GM23338 (cell line): Measurements from ENCODE around the gene TRAF1. TPM values are rescaled to one million over a fixed set of nuclear protein-coding genes. Genes with fewer than 3 reads are reported as not detected.
A peak's percentile ranks its signal among the peaks of the same experiment; 100 is the strongest.

Source experiments
- ATAC-seq: fragments of 200-7000 bp; cut with Tn5 transposase; 3 replicates; pipeline ENCODE4 v1.9.1; 2020
- DNase-seq: peaks from one replicate; pipeline ENCODE4 v3.0.0-alpha.2; 2015; ENCODE audit warnings: low spot score
- H2AFZ ChIP-seq: fragments of 200-600 bp; sonication (generic); 2 replicates; pipeline ENCODE4 v1.8.0; 2016; ENCODE audit warnings: antibody characterized with exemption, mild to moderate bottlenecking, moderate library complexity
- H3F3A ChIP-seq: fragments of 200-600 bp; sonication (generic); replicated peaks from 2 replicates; pipeline ENCODE4 v1.8.0; 2017; ENCODE audit warnings: antibody characterized with exemption, mixed run types, low read depth
- H3K27ac ChIP-seq: fragments of 200-600 bp; sonication (generic); 2 replicates; pipeline ENCODE4 v1.6.1; 2016; ENCODE audit warnings: low read depth
- H3K27me3 ChIP-seq: fragments of 200-600 bp; sonication (generic); 2 replicates; pipeline ENCODE4 v1.8.0; 2016; ENCODE audit warnings: mild to moderate bottlenecking, mixed run types, moderate library complexity; ENCODE audit not compliant: insufficient read depth
- H3K36me3 ChIP-seq: fragments of 200-600 bp; sonication (generic); 2 replicates; pipeline ENCODE4 v1.8.0; 2016; ENCODE audit warnings: mild to moderate bottlenecking; ENCODE audit not compliant: insufficient read depth
- H3K4me1 ChIP-seq: fragments of 200-600 bp; sonication (generic); 2 replicates; pipeline ENCODE4 v1.8.0; 2016; ENCODE audit warnings: mild to moderate bottlenecking, moderate library complexity; ENCODE audit not compliant: insufficient read depth
- H3K4me2 ChIP-seq: fragments of 200-600 bp; sonication (generic); 2 replicates; pipeline ENCODE4 v1.7.1; 2017; ENCODE audit warnings: mixed run types
- H3K4me3 ChIP-seq: fragments of 200-600 bp; sonication (generic); 2 replicates; pipeline ENCODE4 v1.6.1; 2016; ENCODE audit warnings: mixed run types
- H3K79me2 ChIP-seq: fragments of 200-600 bp; sonication (generic); replicated peaks from 2 replicates; pipeline ENCODE4 v1.8.0; 2017; ENCODE audit warnings: mild to moderate bottlenecking; ENCODE audit not compliant: insufficient read depth
- H3K9me2 ChIP-seq: fragments of 200-600 bp; sonication (generic); 2 replicates; pipeline ENCODE4 v1.8.0; 2017; ENCODE audit not compliant: insufficient read depth
- H4K20me1 ChIP-seq: fragments of 200-600 bp; sonication (generic); replicated peaks from 2 replicates; pipeline ENCODE4 v1.8.0; 2017; ENCODE audit warnings: mild to moderate bottlenecking; ENCODE audit not compliant: insufficient read depth
- H3K27ac Mint-ChIP-seq: 2 replicates; pipeline ENCODE4 v1.8.0; 2020; ENCODE audit warnings: inconsistent platforms, mild to moderate bottlenecking, moderate library complexity, mixed read lengths
- H3K27me3 Mint-ChIP-seq: 3 replicates; pipeline ENCODE4 v1.8.0; 2022; ENCODE audit warnings: low read depth, mild to moderate bottlenecking, moderate library complexity, mixed read lengths, inconsistent platforms; ENCODE audit not compliant: insufficient read depth, poor library complexity
- H3K36me3 Mint-ChIP-seq: 3 replicates; pipeline ENCODE4 v1.8.0; 2021; ENCODE audit warnings: low read depth, mild to moderate bottlenecking, inconsistent platforms, moderate library complexity, mixed read lengths
- H3K4me1 Mint-ChIP-seq: 3 replicates; pipeline ENCODE4 v1.8.0; 2020; ENCODE audit warnings: mild to moderate bottlenecking, inconsistent platforms, mixed read lengths
- H3K4me3 Mint-ChIP-seq: 3 replicates; pipeline ENCODE4 v1.8.0; 2021; ENCODE audit warnings: moderate library complexity, mild to moderate bottlenecking, inconsistent platforms, mixed read lengths
- H3K9me3 Mint-ChIP-seq: 3 replicates; pipeline ENCODE4 v1.8.0; 2020; ENCODE audit warnings: moderate library complexity, mild to moderate bottlenecking, inconsistent platforms, mixed read lengths
- CREB1 ChIP-seq: fragments of 250-450 bp; sonication (Bioruptor Pico); IDR thresholded peaks from 2 replicates; pipeline ENCODE4 v1.5.0; 2020; ENCODE audit warnings: low read depth, mild to moderate bottlenecking, moderate library complexity
- EZH2 ChIP-seq: fragments of 200-600 bp; sonication (generic); IDR thresholded peaks from one replicate; pipeline ENCODE4 v1.8.0; 2017; ENCODE audit warnings: antibody characterized with exemption, mild to moderate bottlenecking, low read depth; ENCODE audit not compliant: unreplicated experiment
- EZH2phosphoT487 ChIP-seq: fragments of 200-600 bp; sonication (generic); IDR thresholded peaks from one replicate; pipeline ENCODE4 v1.8.1; 2018; ENCODE audit warnings: antibody characterized with exemption; ENCODE audit not compliant: unreplicated experiment
- JUNB ChIP-seq: IDR thresholded peaks from one replicate; pipeline ENCODE4 v1.6.1; 2016; ENCODE audit warnings: antibody characterized with exemption; ENCODE audit not compliant: unreplicated experiment
- NANOG ChIP-seq: IDR thresholded peaks from 2 replicates; pipeline ENCODE4 v1.6.1; 2016; ENCODE audit warnings: antibody characterized with exemption, borderline replicate concordance
- POLR2AphosphoS5 ChIP-seq: IDR thresholded peaks from 2 replicates; pipeline ENCODE4 v1.6.1; 2016; ENCODE audit warnings: antibody characterized with exemption, low read depth
- STAT1 ChIP-seq: IDR thresholded peaks from one replicate; pipeline ENCODE4 v1.6.1; 2016; ENCODE audit warnings: antibody characterized with exemption; ENCODE audit not compliant: unreplicated experiment
- ZNF114 ChIP-seq: fragments of 250-450 bp; sonication (Bioruptor Pico); IDR thresholded peaks from 2 replicates; pipeline ENCODE4 v1.5.0; 2020; ENCODE audit warnings: mild to moderate bottlenecking, moderate library complexity
- ZNF331 ChIP-seq: fragments of 250-450 bp; sonication (Bioruptor Pico); IDR thresholded peaks from 2 replicates; pipeline ENCODE4 v1.5.0; 2020; ENCODE audit warnings: low read depth, mild to moderate bottlenecking, moderate library complexity
- polyA plus RNA-seq: library from polyadenylated mRNA; unstranded; fragments of >200 nt; fragmentation: Nextera tagmentation; extraction: Ambion mirVana; gene quantifications from 2 replicates; pipeline ENCODE4 v1.2.1, GENCODE V29; 2016
- total RNA-seq: library from RNA; depleted of rRNA; stranded (reverse); fragments of >200 nt; shearing (Covaris generic); gene quantifications from 2 replicates; pipeline ENCODE4 v1.2.3, GENCODE V29; 2014
- TF ChIP-seq, protein P1 (sequence below): fragments of 250-450 bp; sonication (Bioruptor Pico); IDR thresholded peaks from 2 replicates; pipeline ENCODE4 v1.5.0; 2020; ENCODE audit warnings: mild to moderate bottlenecking, moderate library complexity
- TF ChIP-seq, protein P2 (sequence below): IDR thresholded peaks from 2 replicates; pipeline ENCODE4 v1.6.1; 2016; ENCODE audit warnings: antibody characterized with exemption
- TF ChIP-seq, protein P3 (sequence below): IDR thresholded peaks from one replicate; pipeline ENCODE4 v1.6.1; 2018; ENCODE audit warnings: antibody characterized with exemption; ENCODE audit not compliant: unreplicated experiment

The TRAF1 gene
- total and polyA plus RNA-seq, 2 experiments from 2014 or later = 0.39 to 1.4 TPM

DNA sequence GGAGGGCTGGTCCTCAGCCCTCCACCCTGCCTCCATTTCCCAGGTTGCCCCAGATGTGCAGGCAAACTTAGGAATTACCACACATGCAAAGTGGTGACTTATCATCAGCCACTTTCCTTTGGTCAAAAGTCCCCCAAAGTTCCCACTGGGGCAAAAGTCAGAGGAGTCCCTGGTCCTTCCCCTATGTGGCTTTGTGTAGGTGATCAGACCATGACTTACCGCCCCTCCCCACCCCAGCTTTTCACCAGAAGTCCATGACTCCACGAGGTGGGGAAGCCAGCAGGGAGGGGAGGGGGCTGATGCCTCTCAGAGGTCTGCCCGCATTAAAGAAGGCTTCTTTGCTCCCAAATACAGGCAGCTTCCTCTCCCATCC, 5.8 kb downstream of the TRAF1 start (continued):
- TF ChIP-seq, protein P1, sequence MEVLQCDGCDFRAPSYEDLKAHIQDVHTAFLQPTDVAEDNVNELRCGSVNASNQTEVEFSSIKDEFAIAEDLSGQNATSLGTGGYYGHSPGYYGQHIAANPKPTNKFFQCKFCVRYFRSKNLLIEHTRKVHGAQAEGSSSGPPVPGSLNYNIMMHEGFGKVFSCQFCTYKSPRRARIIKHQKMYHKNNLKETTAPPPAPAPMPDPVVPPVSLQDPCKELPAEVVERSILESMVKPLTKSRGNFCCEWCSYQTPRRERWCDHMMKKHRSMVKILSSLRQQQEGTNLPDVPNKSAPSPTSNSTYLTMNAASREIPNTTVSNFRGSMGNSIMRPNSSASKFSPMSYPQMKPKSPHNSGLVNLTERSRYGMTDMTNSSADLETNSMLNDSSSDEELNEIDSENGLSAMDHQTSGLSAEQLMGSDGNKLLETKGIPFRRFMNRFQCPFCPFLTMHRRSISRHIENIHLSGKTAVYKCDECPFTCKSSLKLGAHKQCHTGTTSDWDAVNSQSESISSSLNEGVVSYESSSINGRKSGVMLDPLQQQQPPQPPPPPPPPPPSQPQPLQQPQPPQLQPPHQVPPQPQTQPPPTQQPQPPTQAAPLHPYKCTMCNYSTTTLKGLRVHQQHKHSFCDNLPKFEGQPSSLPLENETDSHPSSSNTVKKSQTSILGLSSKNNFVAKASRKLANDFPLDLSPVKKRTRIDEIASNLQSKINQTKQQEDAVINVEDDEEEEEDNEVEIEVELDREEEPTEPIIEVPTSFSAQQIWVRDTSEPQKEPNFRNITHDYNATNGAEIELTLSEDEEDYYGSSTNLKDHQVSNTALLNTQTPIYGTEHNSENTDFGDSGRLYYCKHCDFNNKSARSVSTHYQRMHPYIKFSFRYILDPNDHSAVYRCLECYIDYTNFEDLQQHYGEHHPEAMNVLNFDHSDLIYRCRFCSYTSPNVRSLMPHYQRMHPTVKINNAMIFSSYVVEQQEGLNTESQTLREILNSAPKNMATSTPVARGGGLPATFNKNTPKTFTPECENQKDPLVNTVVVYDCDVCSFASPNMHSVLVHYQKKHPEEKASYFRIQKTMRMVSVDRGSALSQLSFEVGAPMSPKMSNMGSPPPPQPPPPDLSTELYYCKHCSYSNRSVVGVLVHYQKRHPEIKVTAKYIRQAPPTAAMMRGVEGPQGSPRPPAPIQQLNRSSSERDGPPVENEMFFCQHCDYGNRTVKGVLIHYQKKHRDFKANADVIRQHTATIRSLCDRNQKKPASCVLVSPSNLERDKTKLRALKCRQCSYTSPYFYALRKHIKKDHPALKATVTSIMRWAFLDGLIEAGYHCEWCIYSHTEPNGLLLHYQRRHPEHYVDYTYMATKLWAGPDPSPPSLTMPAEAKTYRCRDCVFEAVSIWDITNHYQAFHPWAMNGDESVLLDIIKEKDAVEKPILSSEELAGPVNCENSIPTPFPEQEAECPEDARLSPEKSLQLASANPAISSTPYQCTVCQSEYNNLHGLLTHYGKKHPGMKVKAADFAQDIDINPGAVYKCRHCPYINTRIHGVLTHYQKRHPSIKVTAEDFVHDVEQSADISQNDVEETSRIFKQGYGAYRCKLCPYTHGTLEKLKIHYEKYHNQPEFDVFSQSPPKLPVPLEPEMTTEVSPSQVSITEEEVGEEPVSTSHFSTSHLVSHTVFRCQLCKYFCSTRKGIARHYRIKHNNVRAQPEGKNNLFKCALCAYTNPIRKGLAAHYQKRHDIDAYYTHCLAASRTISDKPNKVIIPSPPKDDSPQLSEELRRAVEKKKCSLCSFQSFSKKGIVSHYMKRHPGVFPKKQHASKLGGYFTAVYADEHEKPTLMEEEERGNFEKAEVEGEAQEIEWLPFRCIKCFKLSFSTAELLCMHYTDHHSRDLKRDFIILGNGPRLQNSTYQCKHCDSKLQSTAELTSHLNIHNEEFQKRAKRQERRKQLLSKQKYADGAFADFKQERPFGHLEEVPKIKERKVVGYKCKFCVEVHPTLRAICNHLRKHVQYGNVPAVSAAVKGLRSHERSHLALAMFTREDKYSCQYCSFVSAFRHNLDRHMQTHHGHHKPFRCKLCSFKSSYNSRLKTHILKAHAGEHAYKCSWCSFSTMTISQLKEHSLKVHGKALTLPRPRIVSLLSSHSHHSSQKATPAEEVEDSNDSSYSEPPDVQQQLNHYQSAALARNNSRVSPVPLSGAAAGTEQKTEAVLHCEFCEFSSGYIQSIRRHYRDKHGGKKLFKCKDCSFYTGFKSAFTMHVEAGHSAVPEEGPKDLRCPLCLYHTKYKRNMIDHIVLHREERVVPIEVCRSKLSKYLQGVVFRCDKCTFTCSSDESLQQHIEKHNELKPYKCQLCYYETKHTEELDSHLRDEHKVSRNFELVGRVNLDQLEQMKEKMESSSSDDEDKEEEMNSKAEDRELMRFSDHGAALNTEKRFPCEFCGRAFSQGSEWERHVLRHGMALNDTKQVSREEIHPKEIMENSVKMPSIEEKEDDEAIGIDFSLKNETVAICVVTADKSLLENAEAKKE (CRISPR knock-in tag) = no peak
- no peak for TF ChIP-seq STAT1

DNA sequence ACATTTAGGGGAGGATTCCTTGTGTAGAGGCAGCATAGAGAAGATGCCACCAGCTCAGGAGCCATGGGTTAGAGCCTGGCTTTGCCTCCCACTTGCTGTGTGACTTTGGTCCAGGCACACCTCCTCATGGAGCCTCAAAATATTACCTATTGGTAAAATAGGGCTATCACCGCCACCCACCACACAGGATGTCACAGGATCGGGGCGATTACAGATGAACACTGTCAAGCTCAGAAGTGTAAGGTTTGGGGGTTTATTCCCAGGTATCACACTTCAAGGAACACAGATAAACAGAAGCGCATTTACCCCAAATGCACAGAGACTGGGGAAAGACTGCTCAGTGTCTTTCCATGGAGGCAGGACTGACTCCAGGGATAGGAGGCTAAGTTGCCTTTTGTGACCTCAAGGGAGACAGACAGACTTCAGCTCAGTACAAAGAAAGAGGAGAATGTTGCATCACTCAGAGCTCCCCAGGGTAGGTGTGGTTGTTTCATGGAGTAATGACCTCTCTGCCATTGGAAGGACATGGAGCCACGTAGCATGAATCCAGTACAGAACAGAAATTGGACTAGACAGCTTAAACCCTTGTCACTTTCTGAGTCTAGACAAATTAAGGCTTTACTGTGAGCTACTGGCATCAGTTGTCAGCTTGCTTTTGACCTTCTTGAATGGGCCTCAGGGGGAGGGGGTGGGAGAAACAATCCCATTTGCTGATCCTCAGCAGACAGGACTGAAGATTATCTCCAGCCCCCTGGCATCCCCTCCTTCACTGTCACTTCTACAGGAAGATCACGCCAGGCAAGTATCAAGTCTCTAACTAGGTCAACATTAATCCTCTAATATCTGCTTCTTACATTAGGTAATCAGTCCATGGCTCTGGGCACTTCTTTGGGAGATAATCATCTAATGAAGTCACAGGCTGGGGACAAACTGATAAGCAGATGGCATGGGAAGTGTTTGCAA, 6.5 kb downstream of the TRAF1 start:
- no peak overlapping the region for H3K4me3 Mint-ChIP-seq
- no peaks in the 10 kb centered on the region for H4K20me1 ChIP-seq
- ATAC-seq = peak; percentile 18; the same call in 2 of the 3 replicates
- no peak for TF ChIP-seq JUNB
- TF ChIP-seq ZNF114 = no peak
- no peak for TF ChIP-seq ZNF331 (CRISPR knock-in tag)
- TF ChIP-seq EZH2phosphoT487 = no peak
- no peak for TF ChIP-seq CREB1 (CRISPR knock-in tag)
- TF ChIP-seq, protein P2, sequence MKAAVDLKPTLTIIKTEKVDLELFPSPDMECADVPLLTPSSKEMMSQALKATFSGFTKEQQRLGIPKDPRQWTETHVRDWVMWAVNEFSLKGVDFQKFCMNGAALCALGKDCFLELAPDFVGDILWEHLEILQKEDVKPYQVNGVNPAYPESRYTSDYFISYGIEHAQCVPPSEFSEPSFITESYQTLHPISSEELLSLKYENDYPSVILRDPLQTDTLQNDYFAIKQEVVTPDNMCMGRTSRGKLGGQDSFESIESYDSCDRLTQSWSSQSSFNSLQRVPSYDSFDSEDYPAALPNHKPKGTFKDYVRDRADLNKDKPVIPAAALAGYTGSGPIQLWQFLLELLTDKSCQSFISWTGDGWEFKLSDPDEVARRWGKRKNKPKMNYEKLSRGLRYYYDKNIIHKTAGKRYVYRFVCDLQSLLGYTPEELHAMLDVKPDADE = no peak
- TF ChIP-seq NANOG = no peak
- TF ChIP-seq STAT1 = no peak
- TF ChIP-seq, protein P3, sequence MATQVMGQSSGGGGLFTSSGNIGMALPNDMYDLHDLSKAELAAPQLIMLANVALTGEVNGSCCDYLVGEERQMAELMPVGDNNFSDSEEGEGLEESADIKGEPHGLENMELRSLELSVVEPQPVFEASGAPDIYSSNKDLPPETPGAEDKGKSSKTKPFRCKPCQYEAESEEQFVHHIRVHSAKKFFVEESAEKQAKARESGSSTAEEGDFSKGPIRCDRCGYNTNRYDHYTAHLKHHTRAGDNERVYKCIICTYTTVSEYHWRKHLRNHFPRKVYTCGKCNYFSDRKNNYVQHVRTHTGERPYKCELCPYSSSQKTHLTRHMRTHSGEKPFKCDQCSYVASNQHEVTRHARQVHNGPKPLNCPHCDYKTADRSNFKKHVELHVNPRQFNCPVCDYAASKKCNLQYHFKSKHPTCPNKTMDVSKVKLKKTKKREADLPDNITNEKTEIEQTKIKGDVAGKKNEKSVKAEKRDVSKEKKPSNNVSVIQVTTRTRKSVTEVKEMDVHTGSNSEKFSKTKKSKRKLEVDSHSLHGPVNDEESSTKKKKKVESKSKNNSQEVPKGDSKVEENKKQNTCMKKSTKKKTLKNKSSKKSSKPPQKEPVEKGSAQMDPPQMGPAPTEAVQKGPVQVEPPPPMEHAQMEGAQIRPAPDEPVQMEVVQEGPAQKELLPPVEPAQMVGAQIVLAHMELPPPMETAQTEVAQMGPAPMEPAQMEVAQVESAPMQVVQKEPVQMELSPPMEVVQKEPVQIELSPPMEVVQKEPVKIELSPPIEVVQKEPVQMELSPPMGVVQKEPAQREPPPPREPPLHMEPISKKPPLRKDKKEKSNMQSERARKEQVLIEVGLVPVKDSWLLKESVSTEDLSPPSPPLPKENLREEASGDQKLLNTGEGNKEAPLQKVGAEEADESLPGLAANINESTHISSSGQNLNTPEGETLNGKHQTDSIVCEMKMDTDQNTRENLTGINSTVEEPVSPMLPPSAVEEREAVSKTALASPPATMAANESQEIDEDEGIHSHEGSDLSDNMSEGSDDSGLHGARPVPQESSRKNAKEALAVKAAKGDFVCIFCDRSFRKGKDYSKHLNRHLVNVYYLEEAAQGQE = no peak
- TF ChIP-seq POLR2AphosphoS5 = no peak
- TF ChIP-seq EZH2 = no peak

More for the DNA sequence above, 6.5 kb downstream of the TRAF1 start:
- no peak for DNase-seq
- no peak overlapping the region for H3K4me2 ChIP-seq
- 0 out of 2 replicates have a peak overlapping the region, but pooled peaks have one; percentile 52 for H2AFZ ChIP-seq
- H3K27ac Mint-ChIP-seq = no peak overlapping the region
- H3K27ac ChIP-seq = no peak overlapping the region
- H3K4me3 ChIP-seq = no peak overlapping the region
- no peaks in the 10 kb centered on the region for H3K27me3 ChIP-seq
- H3K36me3 Mint-ChIP-seq = 0 out of 3 replicates have a peak, but pooled peaks cover 4% of the 10 kb centered on the region
- no peaks in the 10 kb centered on the region for H3K79me2 ChIP-seq
- H3K9me2 ChIP-seq = no peaks in the 10 kb centered on the region
- no peaks in the 10 kb centered on the region for H3F3A ChIP-seq
- H3K4me1 ChIP-seq = peaks cover 36% of the 10 kb centered on the region
- 0 out of 3 replicates have a peak, but pooled peaks cover 4% of the 10 kb centered on the region for H3K9me3 Mint-ChIP-seq
- peaks cover 44% of the 10 kb centered on the region for H3K4me1 Mint-ChIP-seq
- no peaks in the 10 kb centered on the region for H3K36me3 ChIP-seq
- peaks cover 7% of the 10 kb centered on the region for H3K27me3 Mint-ChIP-seq
